HepG2 (cell line): ENCODE results near the gene BARX2. TPM values are rescaled to one million over a fixed set of nuclear protein-coding genes. Genes with fewer than 3 reads are reported as not detected.

Experiments
- ATAC-seq: fragments of 200-7000 bp; cut with Tn5 transposase; 3 replicates; pipeline ENCODE4 v1.9.1; 2020; ENCODE audit warnings: mild to moderate bottlenecking, moderate library complexity
- BruUV-seq: library from RNA; stranded (reverse); fragments of 400-500 nt; replicated peaks from 2 replicates; lab custom pipeline; 2021; lab: Mats Ljungman, UMichigan
- CTCF ChIA-PET: fragments of 300-600 bp; formaldehyde crosslinking; extraction: SDS; loops from one replicate; lab custom pipeline; 2021; ENCODE audit warnings: low total read pairs, inconsistent platforms, low intra/inter-chr PET ratio; lab: Yijun Ruan, JAX
- POLR2A ChIA-PET: fragments of 350-600 bp; sonication (Branson Sonifier 250); formaldehyde crosslinking; loops from one replicate; lab custom pipeline; 2020; ENCODE audit warnings: antibody characterized with exemption, inconsistent platforms; lab: Yijun Ruan, JAX
- DNase-seq: peaks from one replicate; pipeline ENCODE4 v3.0.0-alpha.2; 2015; ENCODE audit warnings: low spot score
- FAIRE-seq: peaks from 3 replicates; lab custom pipeline; 2011; peaks lifted over from hg19 to GRCh38; lab: Jason Lieb, UNC
- H2AFZ ChIP-seq: one replicate; pipeline ENCODE4 v1.6.1; 2011; ENCODE audit warnings: low read length, inconsistent platforms
- H3K27ac ChIP-seq: fragments of 300-600 bp; 3 replicates; pipeline ENCODE4 v1.8.0; 2011; ENCODE audit warnings: mixed run types, mild to moderate bottlenecking, mixed read lengths, low read length, inconsistent platforms; ENCODE audit not compliant: insufficient read depth; ENCODE audit errors: extremely low read length
- H3K27me3 ChIP-seq, 2 experiments: fragments of 200-600 bp in 1 of 2; 2 replicates in 1 of 2; 3 replicates in 1 of 2; pipeline versions ENCODE4 v1.6.0 to v1.8.0; 2011; ENCODE audit warnings: low read length in 2 of 2, mild to moderate bottlenecking in 2 of 2, moderate library complexity in 2 of 2, inconsistent platforms in 1 of 2; ENCODE audit not compliant: insufficient read depth in 2 of 2, control insufficient read depth in 1 of 2
- H3K36me3 ChIP-seq, 2 experiments: fragments of 200-600 bp in 1 of 2; replicated peaks in 1 of 2; 2 replicates in 1 of 2; 3 replicates in 1 of 2; pipeline versions ENCODE4 v1.5.1 to v1.8.0; 2011; ENCODE audit warnings: low read length in 2 of 2, inconsistent platforms in 1 of 2; ENCODE audit not compliant: insufficient read depth in 2 of 2, control insufficient read depth in 1 of 2
- H3K4me1 ChIP-seq: 2 replicates; pipeline ENCODE4 v1.5.1; 2012; ENCODE audit warnings: low read length, inconsistent platforms; ENCODE audit not compliant: insufficient read depth
- H3K4me2 ChIP-seq: 2 replicates; pipeline ENCODE4 v1.6.0; 2011; ENCODE audit warnings: low read depth, low read length, inconsistent platforms
- H3K4me3 ChIP-seq, 3 experiments: fragments of 200-600 bp in 1 of 3; sonication (generic), shearing (Covaris generic) in 1 of 3; replicated peaks in 1 of 3; 2 replicates each; pipeline ENCODE4 v1.5.1; 2011 to 2016; ENCODE audit warnings: low read length in 3 of 3, inconsistent platforms in 2 of 3, low read depth in 2 of 3, mild to moderate bottlenecking in 2 of 3, control low read depth in 1 of 3, mixed read lengths in 1 of 3; ENCODE audit not compliant: insufficient read depth in 1 of 3
- H3K79me2 ChIP-seq: one replicate; pipeline ENCODE4 v1.6.1; 2011; ENCODE audit warnings: low read length, inconsistent platforms; ENCODE audit not compliant: insufficient read depth
- H3K9ac ChIP-seq: 2 replicates; pipeline ENCODE4 v1.6.0; 2011; ENCODE audit warnings: mild to moderate bottlenecking, low read depth, low read length, inconsistent platforms; ENCODE audit not compliant: insufficient read depth
- H3K9me3 ChIP-seq: 2 replicates; pipeline ENCODE4 v1.5.1; 2012; ENCODE audit warnings: mild to moderate bottlenecking, low read length
- H4K20me1 ChIP-seq: 2 replicates; pipeline ENCODE4 v1.6.0; 2011; ENCODE audit warnings: inconsistent platforms, mild to moderate bottlenecking, low read length, moderate library complexity; ENCODE audit not compliant: insufficient read depth
- FLYWCH1 ChIP-seq: sonication (generic); formaldehyde crosslinking; IDR thresholded peaks from 2 replicates; pipeline ENCODE4 v1.8.1; 2023; ENCODE audit warnings: mild to moderate bottlenecking, missing genetic modification reagents
- KDM5B ChIP-seq: sonication (generic); formaldehyde crosslinking; IDR thresholded peaks from 2 replicates; pipeline ENCODE4 v1.4.0; 2020; ENCODE audit warnings: missing genetic modification reagents, mild to moderate bottlenecking, borderline replicate concordance
- NCOA5 ChIP-seq: sonication (generic); formaldehyde crosslinking; IDR thresholded peaks from 2 replicates; pipeline ENCODE4 v1.4.0; 2020; ENCODE audit warnings: missing genetic modification reagents
- RARA ChIP-seq: IDR thresholded peaks from 2 replicates; pipeline ENCODE4 v1.6.1; 2016; ENCODE audit warnings: missing genetic modification reagents, missing compliant biosample characterization
- SMARCC2 ChIP-seq: fragments of 450-650 bp; IDR thresholded peaks from 2 replicates; pipeline ENCODE4 v1.6.1; 2017; ENCODE audit warnings: antibody characterized with exemption, mild to moderate bottlenecking
- SP140L ChIP-seq: sonication (generic); formaldehyde crosslinking; IDR thresholded peaks from 2 replicates; pipeline ENCODE4 v1.4.0; 2020; ENCODE audit warnings: missing genetic modification reagents, borderline replicate concordance
- SRY ChIP-seq: sonication (generic); formaldehyde crosslinking; IDR thresholded peaks from 2 replicates; pipeline ENCODE4 v1.8.0; 2022; ENCODE audit warnings: mild to moderate bottlenecking, missing genetic modification reagents
- TBX2 ChIP-seq: sonication (generic); formaldehyde crosslinking; IDR thresholded peaks from 2 replicates; pipeline ENCODE4 v1.5.0; 2020; ENCODE audit warnings: missing genetic modification reagents, mild to moderate bottlenecking, borderline replicate concordance
- YEATS2 ChIP-seq: sonication (generic); formaldehyde crosslinking; IDR thresholded peaks from 2 replicates; pipeline ENCODE4 v1.4.0; 2020; ENCODE audit warnings: missing genetic modification reagents, borderline replicate concordance
- ZNF543 ChIP-seq: sonication (generic); formaldehyde crosslinking; IDR thresholded peaks from 2 replicates; pipeline ENCODE4 v1.4.0; 2020; ENCODE audit warnings: mild to moderate bottlenecking, missing genetic modification reagents
- ZNF724P ChIP-seq: sonication (generic); formaldehyde crosslinking; IDR thresholded peaks from 2 replicates; pipeline ENCODE4 v1.8.0; 2022; ENCODE audit warnings: missing genetic modification reagents, borderline replicate concordance
- ZNF83 ChIP-seq: sonication (generic); formaldehyde crosslinking; IDR thresholded peaks from 2 replicates; pipeline ENCODE4 v1.4.0; 2020; ENCODE audit warnings: missing genetic modification reagents, mild to moderate bottlenecking, borderline replicate concordance
- WGBS: methylation state at CpG from one replicate; pipeline ENCODE4 v1.1.6; 2017; ENCODE audit warnings: low lambda C conversion rate; 5-methylcytosine and 5-hydroxymethylcytosine counted together
- in situ Hi-C: cut with HindIII; loops from 2 replicates; pipeline ENCODE4 v1.10.0; 2017; ENCODE audit warnings: low pct_unique_long_range_greater_than_20kb; ENCODE audit not compliant: extremely low pct_ligation_motif_present
- intact Hi-C: fragments of 100-400 bp; cut with micrococcal nuclease; formaldehyde crosslinking; loops from one replicate; pipeline ENCODE4 v1.10.0; 2022; ENCODE audit not compliant: unreplicated experiment
- polyA plus RNA-seq, 8 experiments: library from polyadenylated mRNA; depleted of rRNA in 3 of 8; stranded (reverse) in 7 of 8; unstranded in 1 of 8; fragments of >200 nt; fragmentation: Illumina TruSeq in 4 of 8; extraction: Trizol in 4 of 8; gene quantifications; 2 replicates each; pipeline versions ENCODE4 v1.2.1 to v1.2.3, GENCODE V29; 2011 to 2016; ENCODE audit warnings: low read depth in 4 of 8, missing spikeins in 1 of 8, mixed read lengths in 1 of 8; ENCODE audit not compliant: insufficient read depth in 1 of 8
- total RNA-seq, 5 experiments: library from RNA; depleted of rRNA; stranded (reverse); fragments of >200 nt; fragmentation: Illumina TruSeq; extraction: Trizol; gene quantifications; 2 replicates each; pipeline ENCODE4 v1.2.3, GENCODE V29; 2016; ENCODE audit warnings: low read depth in 1 of 5
- TF ChIP-seq, protein P1 (sequence below): sonication (generic); formaldehyde crosslinking; IDR thresholded peaks from 2 replicates; pipeline ENCODE4 v1.8.0; 2023; ENCODE audit warnings: mild to moderate bottlenecking, missing genetic modification reagents
- TF ChIP-seq, protein P2 (sequence below): IDR thresholded peaks from 2 replicates; pipeline ENCODE4 v1.6.1; 2016; ENCODE audit warnings: control low read depth
- TF ChIP-seq, protein P3 (sequence below): sonication (generic); formaldehyde crosslinking; IDR thresholded peaks from 2 replicates; pipeline ENCODE4 v1.8.1; 2023; ENCODE audit warnings: mild to moderate bottlenecking, missing genetic modification reagents, borderline replicate concordance
- TF ChIP-seq, protein P4 (sequence below): sonication (generic); formaldehyde crosslinking; IDR thresholded peaks from 2 replicates; pipeline ENCODE4 v1.4.0; 2020; ENCODE audit warnings: mild to moderate bottlenecking, low read depth, missing genetic modification reagents

BARX2 gene
- total and polyA plus RNA-seq, 2 of the 13 experiments (the other 11 are each of a cell fraction or from before 2014, with no cell fraction given): not detected

DNA sequence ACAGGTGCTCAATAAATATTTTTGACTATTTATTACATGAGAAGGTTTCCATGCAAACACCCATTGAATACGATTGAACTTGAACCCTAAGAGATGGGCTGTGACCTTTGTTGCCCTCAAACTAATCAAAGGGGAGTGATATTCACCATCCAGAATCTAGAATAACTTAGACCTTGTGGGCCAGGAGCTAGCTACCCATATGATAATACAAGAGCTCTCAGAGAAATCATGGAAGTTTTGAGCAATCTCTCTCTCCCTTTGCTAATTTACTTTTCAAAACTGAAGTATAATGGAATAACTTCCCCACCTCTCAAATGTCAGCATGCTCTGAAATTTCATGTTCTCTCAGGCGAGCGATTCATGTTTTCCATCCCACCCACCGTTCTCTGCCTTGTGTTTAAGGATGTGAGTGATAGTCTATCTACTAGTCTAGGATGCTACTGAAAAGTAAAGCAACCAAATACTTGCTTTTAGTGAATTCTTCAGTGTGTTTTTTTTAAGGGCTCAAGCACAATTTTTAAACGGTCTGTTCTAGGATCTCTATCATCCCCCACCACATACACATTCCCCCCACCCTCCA lies 33.3 kb downstream of the BARX2 start:
- Histone ChIP-seq H3K9ac (no peak overlapping the region), H4K20me1 (no peaks in the 10 kb centered on the region), H3K4me2 (no peak overlapping the region), H2AFZ (no peak overlapping the region), H3K27me3 (peaks cover 0 to 17% of the 10 kb centered on the region in 2 experiments; a peak in 4 of 5 replicates), H3K79me2 (no peaks in the 10 kb centered on the region), H3K27ac (no peak overlapping the region), H3K36me3 (no peaks in the 10 kb centered on the region), H3K9me3 (no peaks in the 10 kb centered on the region), H3K4me1 (no peaks in the 10 kb centered on the region), H3K4me3 (no peak overlapping the region)
- ATAC-seq (no peak), FAIRE-seq (no peak), DNase-seq (no peak)
- intact Hi-C loops: no loop called here
- no TSS peak for BruUV-seq
- ChIA-PET CTCF (no interaction called here), POLR2A (no interaction called here)
- in situ Hi-C loops: no loop called here
- 8% methylated on average over 5 of the region's 5 CpGs for WGBS
- TF ChIP-seq, protein P1, sequence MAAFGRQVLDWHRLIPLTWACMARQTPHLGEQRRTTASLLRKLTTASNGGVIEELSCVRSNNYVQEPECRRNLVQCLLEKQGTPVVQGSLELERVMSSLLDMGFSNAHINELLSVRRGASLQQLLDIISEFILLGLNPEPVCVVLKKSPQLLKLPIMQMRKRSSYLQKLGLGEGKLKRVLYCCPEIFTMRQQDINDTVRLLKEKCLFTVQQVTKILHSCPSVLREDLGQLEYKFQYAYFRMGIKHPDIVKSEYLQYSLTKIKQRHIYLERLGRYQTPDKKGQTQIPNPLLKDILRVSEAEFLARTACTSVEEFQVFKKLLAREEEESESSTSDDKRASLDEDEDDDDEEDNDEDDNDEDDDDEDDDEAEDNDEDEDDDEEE (CRISPR knock-in tag): no peak
- TF ChIP-seq KDM5B (CRISPR knock-in tag): no peak
- no peak for TF ChIP-seq TBX2 (CRISPR knock-in tag)
- TF ChIP-seq NCOA5 (CRISPR knock-in tag): no peak
- no peak for TF ChIP-seq SP140L
- TF ChIP-seq SMARCC2: no peak
- TF ChIP-seq YEATS2 (CRISPR knock-in tag): no peak
- no peak for TF ChIP-seq SRY (CRISPR knock-in tag)
- no peak for TF ChIP-seq FLYWCH1 (CRISPR knock-in tag)
- no peak for TF ChIP-seq ZNF83 (CRISPR knock-in tag)
- TF ChIP-seq RARA (CRISPR knock-in tag): no peak
- no peak for TF ChIP-seq ZNF724P (CRISPR knock-in tag)
- TF ChIP-seq, protein P2, sequence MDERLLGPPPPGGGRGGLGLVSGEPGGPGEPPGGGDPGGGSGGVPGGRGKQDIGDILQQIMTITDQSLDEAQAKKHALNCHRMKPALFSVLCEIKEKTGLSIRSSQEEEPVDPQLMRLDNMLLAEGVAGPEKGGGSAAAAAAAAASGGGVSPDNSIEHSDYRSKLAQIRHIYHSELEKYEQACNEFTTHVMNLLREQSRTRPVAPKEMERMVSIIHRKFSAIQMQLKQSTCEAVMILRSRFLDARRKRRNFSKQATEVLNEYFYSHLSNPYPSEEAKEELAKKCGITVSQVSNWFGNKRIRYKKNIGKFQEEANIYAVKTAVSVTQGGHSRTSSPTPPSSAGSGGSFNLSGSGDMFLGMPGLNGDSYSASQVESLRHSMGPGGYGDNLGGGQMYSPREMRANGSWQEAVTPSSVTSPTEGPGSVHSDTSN (CRISPR knock-in tag): no peak
- TF ChIP-seq, protein P3, sequence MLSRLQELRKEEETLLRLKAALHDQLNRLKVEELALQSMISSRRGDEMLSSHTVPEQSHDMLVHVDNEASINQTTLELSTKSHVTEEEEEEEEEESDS (CRISPR knock-in tag): no peak
- TF ChIP-seq, protein P4, sequence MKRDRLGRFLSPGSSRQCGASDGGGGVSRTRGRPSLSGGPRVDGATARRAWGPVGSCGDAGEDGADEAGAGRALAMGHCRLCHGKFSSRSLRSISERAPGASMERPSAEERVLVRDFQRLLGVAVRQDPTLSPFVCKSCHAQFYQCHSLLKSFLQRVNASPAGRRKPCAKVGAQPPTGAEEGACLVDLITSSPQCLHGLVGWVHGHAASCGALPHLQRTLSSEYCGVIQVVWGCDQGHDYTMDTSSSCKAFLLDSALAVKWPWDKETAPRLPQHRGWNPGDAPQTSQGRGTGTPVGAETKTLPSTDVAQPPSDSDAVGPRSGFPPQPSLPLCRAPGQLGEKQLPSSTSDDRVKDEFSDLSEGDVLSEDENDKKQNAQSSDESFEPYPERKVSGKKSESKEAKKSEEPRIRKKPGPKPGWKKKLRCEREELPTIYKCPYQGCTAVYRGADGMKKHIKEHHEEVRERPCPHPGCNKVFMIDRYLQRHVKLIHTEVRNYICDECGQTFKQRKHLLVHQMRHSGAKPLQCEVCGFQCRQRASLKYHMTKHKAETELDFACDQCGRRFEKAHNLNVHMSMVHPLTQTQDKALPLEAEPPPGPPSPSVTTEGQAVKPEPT (CRISPR knock-in tag): no peak
- no peak for TF ChIP-seq ZNF543
